Measurements from ENCODE around the gene SGIP1.
A peak's percentile ranks its signal among the peaks of the same experiment; 100 is the strongest.

Gene SGIP1

GRCh38 chr1:66768965-66769364 lies 235.0 kb downstream of the SGIP1 start:
- TF ChIP-seq CTCF (IDR thresholded peaks at IDR 0.05; ENCODE audit: low read depth, low read length), result no peak
- no peak overlapping the region for H3K4me3 ChIP-seq (ENCODE audit: low read depth, low read length)

GRCh38 chr1:66769512-66770229 lies 235.7 kb downstream of the SGIP1 start:
- peak overlapping the region; percentile 15; the same call in 1 of the 2 replicates for H3K4me3 ChIP-seq (ENCODE audit: low read depth, low read length)

GRCh38 chr1:66770240-66770639 lies 236.3 kb downstream of the SGIP1 start:
- no peak overlapping the region for H3K4me3 ChIP-seq (ENCODE audit: low read depth, low read length)
- TF ChIP-seq CTCF (IDR thresholded peaks at IDR 0.05; ENCODE audit: low read depth, low read length), result no peak

More at GRCh38 chr1:66769512-66770229, 235.7 kb downstream of the SGIP1 start:
- no peak for TF ChIP-seq CTCF (IDR thresholded peaks at IDR 0.05; ENCODE audit: low read depth, low read length)

- H3K4me3 ChIP-seq (ENCODE audit: low read depth, low read length), result no peak overlapping the region
- no peak for TF ChIP-seq CTCF (IDR thresholded peaks at IDR 0.05; ENCODE audit: low read depth, low read length)
Measured at GRCh38 chr1:66770694-66771093, 236.7 kb downstream of the SGIP1 start.

GRCh38 chr1:66773227-66773626 lies 239.3 kb downstream of the SGIP1 start:
- H3K4me3 ChIP-seq (ENCODE audit: low read depth, low read length), result no peak overlapping the region
- no peak for TF ChIP-seq CTCF (IDR thresholded peaks at IDR 0.05; ENCODE audit: low read depth, low read length)

GRCh38 chr1:66774438-66774837 lies 240.5 kb downstream of the SGIP1 start:
- no peak for TF ChIP-seq CTCF (IDR thresholded peaks at IDR 0.05; ENCODE audit: low read depth, low read length)
- H3K4me3 ChIP-seq (ENCODE audit: low read depth, low read length), result no peak overlapping the region

GRCh38 chr1:66775646-66776045 lies 241.7 kb downstream of the SGIP1 start:
- H3K4me3 ChIP-seq (ENCODE audit: low read depth, low read length), result no peak overlapping the region
- TF ChIP-seq CTCF (IDR thresholded peaks at IDR 0.05; ENCODE audit: low read depth, low read length), result no peak

Data from WI38 (cell line).